ENCODE results near the gene DIS3L2.

The DIS3L2 gene

DNA sequence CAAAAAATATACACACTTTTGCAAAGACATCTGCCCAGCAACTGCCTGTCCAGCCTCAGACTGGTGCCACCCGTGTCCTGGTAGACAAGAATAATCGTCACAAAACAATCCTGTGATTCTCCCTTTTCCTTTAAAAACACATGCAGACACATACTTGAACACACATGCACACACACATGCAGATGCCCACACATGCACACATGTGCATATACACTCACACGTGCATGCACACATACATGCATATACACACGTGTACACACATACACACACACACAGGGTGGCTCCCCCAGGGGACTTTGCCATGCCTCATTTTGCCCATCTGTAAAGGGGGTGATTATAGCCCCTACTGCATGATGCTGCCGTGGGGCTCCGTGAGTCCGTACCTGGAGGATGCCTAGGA lies 392.1 kb downstream of the DIS3L2 start:
- no peak overlapping the region for H3K27ac ChIP-seq (ENCODE audit: low read depth, low read length, poor library complexity, severe bottlenecking)
- H3K4me2 ChIP-seq (ENCODE audit: low read length) = no peak overlapping the region
- H3K9ac ChIP-seq (ENCODE audit: low read length) = no peak overlapping the region
- no peaks in the 10 kb centered on the region for H3K79me2 ChIP-seq (ENCODE audit: insufficient read depth, low read length)
- no peaks in the 10 kb centered on the region for H3K9me2 ChIP-seq (ENCODE audit: low read depth, low read length)
- H3K4me1 ChIP-seq (ENCODE audit: insufficient read depth, low read length, severe bottlenecking) = no peaks in the 10 kb centered on the region
- H3K9me3 ChIP-seq (ENCODE audit: low read length) = no peaks in the 10 kb centered on the region
- no peak overlapping the region for H3K4me3 ChIP-seq (ENCODE audit: low read depth, low read length, poor library complexity, severe bottlenecking)
- no peaks in the 10 kb centered on the region for H4K20me1 ChIP-seq (ENCODE audit: insufficient read depth, low read length)
- no peak for TF ChIP-seq EZH2 (IDR thresholded peaks at IDR 0.05; ENCODE audit: borderline replicate concordance, low read length)
- TF ChIP-seq, protein P1, sequence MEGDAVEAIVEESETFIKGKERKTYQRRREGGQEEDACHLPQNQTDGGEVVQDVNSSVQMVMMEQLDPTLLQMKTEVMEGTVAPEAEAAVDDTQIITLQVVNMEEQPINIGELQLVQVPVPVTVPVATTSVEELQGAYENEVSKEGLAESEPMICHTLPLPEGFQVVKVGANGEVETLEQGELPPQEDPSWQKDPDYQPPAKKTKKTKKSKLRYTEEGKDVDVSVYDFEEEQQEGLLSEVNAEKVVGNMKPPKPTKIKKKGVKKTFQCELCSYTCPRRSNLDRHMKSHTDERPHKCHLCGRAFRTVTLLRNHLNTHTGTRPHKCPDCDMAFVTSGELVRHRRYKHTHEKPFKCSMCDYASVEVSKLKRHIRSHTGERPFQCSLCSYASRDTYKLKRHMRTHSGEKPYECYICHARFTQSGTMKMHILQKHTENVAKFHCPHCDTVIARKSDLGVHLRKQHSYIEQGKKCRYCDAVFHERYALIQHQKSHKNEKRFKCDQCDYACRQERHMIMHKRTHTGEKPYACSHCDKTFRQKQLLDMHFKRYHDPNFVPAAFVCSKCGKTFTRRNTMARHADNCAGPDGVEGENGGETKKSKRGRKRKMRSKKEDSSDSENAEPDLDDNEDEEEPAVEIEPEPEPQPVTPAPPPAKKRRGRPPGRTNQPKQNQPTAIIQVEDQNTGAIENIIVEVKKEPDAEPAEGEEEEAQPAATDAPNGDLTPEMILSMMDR (IDR thresholded peaks at IDR 0.05; ENCODE audit: low read length) = no peak
- H2AFZ ChIP-seq (ENCODE audit: low read length) = no peak overlapping the region
- no peaks in the 10 kb centered on the region for H3F3A ChIP-seq (ENCODE audit: insufficient read depth, low read length)
- no peaks in the 10 kb centered on the region for H3K36me3 ChIP-seq (ENCODE audit: insufficient read depth, low read length)
- H3K27me3 ChIP-seq (ENCODE audit: insufficient read depth, low read length) = 0 out of 2 replicates have a peak, but pooled peaks cover 4% of the 10 kb centered on the region

DNA sequence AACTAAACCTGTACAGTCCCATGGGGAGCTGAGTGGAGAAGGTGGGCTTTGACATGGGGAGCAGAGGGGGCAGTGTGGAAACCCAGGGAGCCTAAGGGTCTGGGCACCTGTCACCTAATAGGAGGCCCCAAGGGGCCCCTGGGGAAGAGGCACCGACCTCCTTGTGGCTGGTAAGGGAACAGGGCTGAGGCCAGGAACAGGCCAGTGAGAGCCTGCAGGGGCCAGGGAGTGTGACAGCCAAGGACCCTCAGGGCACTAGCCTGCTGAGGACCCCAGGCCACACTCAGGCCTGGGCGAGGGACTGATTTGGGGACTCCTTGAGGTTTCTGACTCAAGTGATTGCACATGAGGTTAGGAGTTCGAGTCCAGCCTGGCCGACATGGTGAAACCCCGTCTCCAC lies 392.6 kb downstream of the DIS3L2 start:
- TF ChIP-seq, protein P1 (IDR thresholded peaks at IDR 0.05; ENCODE audit: low read length) = no peak
- TF ChIP-seq EZH2 (IDR thresholded peaks at IDR 0.05; ENCODE audit: borderline replicate concordance, low read length) = no peak
- no peak overlapping the region for H3K4me2 ChIP-seq (ENCODE audit: low read length)
- H3K79me2 ChIP-seq (ENCODE audit: insufficient read depth, low read length) = no peaks in the 10 kb centered on the region
- no peak overlapping the region for H3K27ac ChIP-seq (ENCODE audit: low read depth, low read length, poor library complexity, severe bottlenecking)
- H4K20me1 ChIP-seq (ENCODE audit: insufficient read depth, low read length) = no peaks in the 10 kb centered on the region
- no peak overlapping the region for H3K9ac ChIP-seq (ENCODE audit: low read length)
- H3K27me3 ChIP-seq (ENCODE audit: insufficient read depth, low read length) = 0 out of 2 replicates have a peak, but pooled peaks cover 4% of the 10 kb centered on the region
- H2AFZ ChIP-seq (ENCODE audit: low read length) = no peak overlapping the region
- no peaks in the 10 kb centered on the region for H3F3A ChIP-seq (ENCODE audit: insufficient read depth, low read length)
- H3K9me3 ChIP-seq (ENCODE audit: low read length) = no peaks in the 10 kb centered on the region
- H3K9me2 ChIP-seq (ENCODE audit: low read depth, low read length) = no peaks in the 10 kb centered on the region
- H3K4me1 ChIP-seq (ENCODE audit: insufficient read depth, low read length, severe bottlenecking) = no peaks in the 10 kb centered on the region
- no peaks in the 10 kb centered on the region for H3K36me3 ChIP-seq (ENCODE audit: insufficient read depth, low read length)
- no peak overlapping the region for H3K4me3 ChIP-seq (ENCODE audit: low read depth, low read length, poor library complexity, severe bottlenecking)

DNA sequence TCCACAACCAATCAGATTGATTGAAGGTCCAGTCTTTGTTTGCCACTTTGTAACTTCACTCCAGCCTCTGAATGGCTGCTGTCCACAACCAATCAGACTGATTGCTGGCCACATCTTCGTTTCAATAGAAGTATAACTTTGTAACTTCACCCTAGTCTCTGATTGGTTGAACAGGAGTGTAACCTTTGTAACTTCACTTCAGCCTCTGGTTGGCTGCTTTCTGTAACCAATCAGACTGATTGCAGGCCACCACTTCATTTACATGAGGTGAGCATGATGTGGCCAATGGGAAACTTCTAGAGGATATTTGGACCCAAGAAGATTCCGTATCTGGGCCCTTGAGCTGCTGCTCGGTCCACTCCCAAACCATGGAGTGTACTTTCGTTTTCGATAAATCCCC lies 400.1 kb downstream of the DIS3L2 start:
- no peak overlapping the region for H3K9ac ChIP-seq (ENCODE audit: low read length)
- H3K4me2 ChIP-seq (ENCODE audit: low read length) = no peak overlapping the region
- no peaks in the 10 kb centered on the region for H3K9me3 ChIP-seq (ENCODE audit: low read length)
- H3K79me2 ChIP-seq (ENCODE audit: insufficient read depth, low read length) = no peaks in the 10 kb centered on the region
- H3K9me2 ChIP-seq (ENCODE audit: low read depth, low read length) = no peaks in the 10 kb centered on the region
- no peaks in the 10 kb centered on the region for H3K27me3 ChIP-seq (ENCODE audit: insufficient read depth, low read length)
- H3K4me1 ChIP-seq (ENCODE audit: insufficient read depth, low read length, severe bottlenecking) = peaks cover 10% of the 10 kb centered on the region
- no peak overlapping the region for H2AFZ ChIP-seq (ENCODE audit: low read length)
- no peak overlapping the region for H3K4me3 ChIP-seq (ENCODE audit: low read depth, low read length, poor library complexity, severe bottlenecking)
- no peaks in the 10 kb centered on the region for H4K20me1 ChIP-seq (ENCODE audit: insufficient read depth, low read length)
- H3K27ac ChIP-seq (ENCODE audit: low read depth, low read length, poor library complexity, severe bottlenecking) = no peak overlapping the region
- H3F3A ChIP-seq (ENCODE audit: insufficient read depth, low read length) = no peaks in the 10 kb centered on the region
- H3K36me3 ChIP-seq (ENCODE audit: insufficient read depth, low read length) = no peaks in the 10 kb centered on the region
- no peak for TF ChIP-seq EZH2 (IDR thresholded peaks at IDR 0.05; ENCODE audit: borderline replicate concordance, low read length)
- TF ChIP-seq, protein P1 (IDR thresholded peaks at IDR 0.05; ENCODE audit: low read length) = no peak

All from OCI-LY1 (cell line).